ENCODE results near the gene POMT1.

POMT1 gene

GRCh38 chr9:131477367-131477766 is 25.4 kb upstream of the POMT1 start:
- peaks cover 76% of the 10 kb centered on the region for H3K36me3 ChIP-seq (replicated peaks; ENCODE audit: low read depth, low read length)
- TF ChIP-seq, protein P1, sequence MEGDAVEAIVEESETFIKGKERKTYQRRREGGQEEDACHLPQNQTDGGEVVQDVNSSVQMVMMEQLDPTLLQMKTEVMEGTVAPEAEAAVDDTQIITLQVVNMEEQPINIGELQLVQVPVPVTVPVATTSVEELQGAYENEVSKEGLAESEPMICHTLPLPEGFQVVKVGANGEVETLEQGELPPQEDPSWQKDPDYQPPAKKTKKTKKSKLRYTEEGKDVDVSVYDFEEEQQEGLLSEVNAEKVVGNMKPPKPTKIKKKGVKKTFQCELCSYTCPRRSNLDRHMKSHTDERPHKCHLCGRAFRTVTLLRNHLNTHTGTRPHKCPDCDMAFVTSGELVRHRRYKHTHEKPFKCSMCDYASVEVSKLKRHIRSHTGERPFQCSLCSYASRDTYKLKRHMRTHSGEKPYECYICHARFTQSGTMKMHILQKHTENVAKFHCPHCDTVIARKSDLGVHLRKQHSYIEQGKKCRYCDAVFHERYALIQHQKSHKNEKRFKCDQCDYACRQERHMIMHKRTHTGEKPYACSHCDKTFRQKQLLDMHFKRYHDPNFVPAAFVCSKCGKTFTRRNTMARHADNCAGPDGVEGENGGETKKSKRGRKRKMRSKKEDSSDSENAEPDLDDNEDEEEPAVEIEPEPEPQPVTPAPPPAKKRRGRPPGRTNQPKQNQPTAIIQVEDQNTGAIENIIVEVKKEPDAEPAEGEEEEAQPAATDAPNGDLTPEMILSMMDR (IDR thresholded peaks at IDR 0.05; ENCODE audit: low read depth, low read length): no peak
- TF ChIP-seq EZH2phosphoT487 (IDR thresholded peaks at IDR 0.05; ENCODE audit: low read depth): no peak

GRCh38 chr9:131477816-131478419 is 24.8 kb upstream of the POMT1 start:
- Histone ChIP-seq H3K4me1 (ENCODE audit: low read length) (no peaks in the 10 kb centered on the region), H3K9me3 (ENCODE audit: insufficient read depth, low read length) (no peaks in the 10 kb centered on the region), H3K4me2 (ENCODE audit: low read length) (no peak overlapping the region), H3K27me3 (ENCODE audit: low read depth, low read length) (no peaks in the 10 kb centered on the region), H3K79me2 (ENCODE audit: low read length) (peaks cover 6% of the 10 kb centered on the region; the same call in 1 of the 2 replicates), H2AFZ (ENCODE audit: low read depth, low read length) (no peak overlapping the region), H3K4me3 (ENCODE audit: low read length) (no peak overlapping the region), H3K9ac (ENCODE audit: low read length) (no peak overlapping the region), H3K36me3 (replicated peaks; ENCODE audit: low read depth, low read length) (peaks cover 76% of the 10 kb centered on the region), H4K20me1 (ENCODE audit: insufficient read depth, low read length) (no peaks in the 10 kb centered on the region), H3K27ac (ENCODE audit: low read length) (no peak overlapping the region)
- no peak for TF ChIP-seq EZH2phosphoT487 (IDR thresholded peaks at IDR 0.05; ENCODE audit: low read depth)
- TF ChIP-seq, protein P1 (IDR thresholded peaks at IDR 0.05; ENCODE audit: low read depth, low read length): no peak

More at GRCh38 chr9:131477367-131477766, 25.4 kb upstream of the POMT1 start:
- H3K9ac ChIP-seq (ENCODE audit: low read length): no peak overlapping the region
- no peak overlapping the region for H3K4me3 ChIP-seq (ENCODE audit: low read length)
- H3K79me2 ChIP-seq (ENCODE audit: low read length): peaks cover 7% of the 10 kb centered on the region; the same call in 1 of the 2 replicates
- no peaks in the 10 kb centered on the region for H3K4me1 ChIP-seq (ENCODE audit: low read length)
- no peak overlapping the region for H2AFZ ChIP-seq (ENCODE audit: low read depth, low read length)
- H4K20me1 ChIP-seq (ENCODE audit: insufficient read depth, low read length): 0 out of 2 replicates have a peak, but pooled peaks cover 2% of the 10 kb centered on the region
- no peaks in the 10 kb centered on the region for H3K27me3 ChIP-seq (ENCODE audit: low read depth, low read length)
- no peak overlapping the region for H3K4me2 ChIP-seq (ENCODE audit: low read length)
- H3K27ac ChIP-seq (ENCODE audit: low read length): no peak overlapping the region
- H3K9me3 ChIP-seq (ENCODE audit: insufficient read depth, low read length): no peaks in the 10 kb centered on the region

DNA sequence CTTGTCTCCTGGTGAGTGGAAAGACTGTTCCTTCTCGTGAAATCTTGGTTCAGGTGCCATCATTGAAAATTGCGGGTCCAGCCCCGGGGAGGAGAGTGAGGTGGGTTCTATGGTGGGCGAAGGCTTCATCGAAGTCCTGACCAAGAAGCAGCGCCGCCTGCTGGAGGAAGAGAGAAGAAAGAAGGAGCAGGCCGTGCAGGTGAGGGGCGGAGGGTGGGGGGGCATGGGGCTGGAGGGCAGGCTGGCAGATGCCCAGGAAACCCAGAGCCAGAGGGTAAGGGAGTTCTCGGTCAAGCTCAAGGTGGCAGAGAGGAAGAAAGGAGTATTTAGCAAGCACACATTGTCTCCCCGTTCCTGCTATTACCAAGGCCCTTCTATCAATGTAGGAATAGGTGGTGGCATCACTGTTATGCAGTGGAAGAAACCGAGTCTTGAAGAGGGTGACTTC is 24.3 kb upstream of the POMT1 start:
- H3K9me3 ChIP-seq (ENCODE audit: insufficient read depth, low read length): no peaks in the 10 kb centered on the region
- no peak overlapping the region for H3K9ac ChIP-seq (ENCODE audit: low read length)
- no peak overlapping the region for H3K4me2 ChIP-seq (ENCODE audit: low read length)
- TF ChIP-seq EZH2phosphoT487 (IDR thresholded peaks at IDR 0.05; ENCODE audit: low read depth): no peak
- TF ChIP-seq, protein P1 (IDR thresholded peaks at IDR 0.05; ENCODE audit: low read depth, low read length): peak; percentile 59
- no peak overlapping the region for H2AFZ ChIP-seq (ENCODE audit: low read depth, low read length)
- peaks cover 4% of the 10 kb centered on the region; the same call in 1 of the 2 replicates for H3K79me2 ChIP-seq (ENCODE audit: low read length)
- H3K27me3 ChIP-seq (ENCODE audit: low read depth, low read length): no peaks in the 10 kb centered on the region
- H3K4me3 ChIP-seq (ENCODE audit: low read length): no peak overlapping the region
- H4K20me1 ChIP-seq (ENCODE audit: insufficient read depth, low read length): no peaks in the 10 kb centered on the region
- H3K27ac ChIP-seq (ENCODE audit: low read length): no peak overlapping the region
- H3K4me1 ChIP-seq (ENCODE audit: low read length): no peaks in the 10 kb centered on the region
- H3K36me3 ChIP-seq (replicated peaks; ENCODE audit: low read depth, low read length): peaks cover 76% of the 10 kb centered on the region

- Histone ChIP-seq H2AFZ (ENCODE audit: low read depth, low read length) (no peak overlapping the region), H3K9me3 (ENCODE audit: insufficient read depth, low read length) (no peaks in the 10 kb centered on the region), H3K36me3 (replicated peaks; ENCODE audit: low read depth, low read length) (peaks cover 76% of the 10 kb centered on the region), H3K27me3 (ENCODE audit: low read depth, low read length) (no peaks in the 10 kb centered on the region), H3K9ac (ENCODE audit: low read length) (no peak overlapping the region), H3K27ac (ENCODE audit: low read length) (no peak overlapping the region), H3K4me2 (ENCODE audit: low read length) (no peak overlapping the region), H4K20me1 (ENCODE audit: insufficient read depth, low read length) (no peaks in the 10 kb centered on the region), H3K4me3 (ENCODE audit: low read length) (no peak overlapping the region), H3K4me1 (ENCODE audit: low read length) (no peaks in the 10 kb centered on the region), H3K79me2 (ENCODE audit: low read length) (peaks cover 4% of the 10 kb centered on the region; the same call in 1 of the 2 replicates)
- TF ChIP-seq EZH2phosphoT487 (IDR thresholded peaks at IDR 0.05; ENCODE audit: low read depth): no peak
- TF ChIP-seq, protein P1 (IDR thresholded peaks at IDR 0.05; ENCODE audit: low read depth, low read length): no peak
These were observed 23.8 kb upstream of the POMT1 start for GRCh38 chr9:131478911-131479310.
